ENCODE data around the gene AMOTL1. TPM values are rescaled to one million over a fixed set of nuclear protein-coding genes. Genes with fewer than 3 reads are reported as not detected.
A peak's percentile ranks its signal among the peaks of the same experiment; 100 is the strongest.
"Not testable (repeated sequence)": the region's sequence is repeated elsewhere in the genome, so short reads cannot be mapped to it uniquely, and the experiment has no call there.

The AMOTL1 gene
- total RNA-seq, 1 donor from 2014 or later: 79.3 TPM

- no peaks in the 10 kb centered on the region for H3K27me3 ChIP-seq (ENCODE audit: control insufficient read depth in 3 of 3, insufficient read depth in 3 of 3, low read length in 3 of 3)
- H3K27ac ChIP-seq (ENCODE audit: low read depth, low read length): no peak overlapping the region
- no peak overlapping the region for H3K4me3 ChIP-seq (ENCODE audit: low read length in 3 of 3)
- no peak overlapping the region for H3K9ac ChIP-seq (ENCODE audit: low read depth in 1 of 3, low read length in 3 of 3)
- H3K4me1 ChIP-seq (ENCODE audit: control insufficient read depth in 3 of 3, insufficient read depth in 3 of 3, low read length in 3 of 3): peaks cover 20 to 38% (median 34%) of the 10 kb centered on the region in 3 donors
- H3K36me3 ChIP-seq (ENCODE audit: control insufficient read depth in 3 of 3, insufficient read depth in 3 of 3, low read length in 3 of 3): peaks cover 5 to 22% (median 7%) of the 10 kb centered on the region in 3 donors
- no peaks in the 10 kb centered on the region for H3K9me3 ChIP-seq (ENCODE audit: control insufficient read depth in 3 of 3, low read length in 3 of 3)
These were observed 69.2 kb downstream of the AMOTL1 start for GRCh38 chr11:94837317-94837716.

DNA sequence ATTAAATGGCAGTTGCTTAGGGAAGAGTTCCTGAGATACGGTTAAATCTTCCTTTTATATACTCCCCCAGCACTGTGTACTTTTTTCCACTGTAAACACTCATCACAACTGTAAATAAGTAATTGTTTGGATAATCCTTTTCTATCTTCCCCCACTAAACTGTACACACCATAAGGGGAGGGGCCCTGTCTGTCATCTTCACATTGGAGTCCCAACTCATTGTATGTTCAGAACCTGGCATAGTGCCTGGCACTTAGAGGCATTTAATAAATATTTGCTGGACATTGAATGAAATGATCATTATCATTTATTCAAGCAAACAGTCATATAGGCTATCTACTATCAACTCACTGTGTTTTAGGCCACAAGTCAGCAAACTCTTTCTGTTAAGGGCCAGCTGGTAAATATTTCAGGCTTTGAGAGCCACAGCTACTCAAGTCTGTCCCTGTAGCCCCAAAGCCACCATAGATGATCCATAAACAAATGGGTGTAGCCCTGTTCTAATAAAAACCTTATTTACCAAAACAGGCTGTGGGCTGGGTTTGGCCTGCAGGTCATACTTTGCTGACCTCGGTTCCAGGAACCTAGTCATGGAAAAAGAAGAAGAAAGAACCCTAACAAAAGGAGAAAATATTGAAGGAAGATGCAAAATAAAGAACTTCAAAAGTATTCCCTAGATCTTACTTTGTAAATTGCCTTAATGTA lies 70.0 kb downstream of the AMOTL1 start:
- H3K36me3 ChIP-seq (ENCODE audit: control insufficient read depth in 3 of 3, insufficient read depth in 3 of 3, low read length in 3 of 3): peaks cover 5 to 14% (median 7%) of the 10 kb centered on the region in 3 donors
- peaks cover 18 to 41% (median 32%) of the 10 kb centered on the region in 3 donors for H3K4me1 ChIP-seq (ENCODE audit: control insufficient read depth in 3 of 3, insufficient read depth in 3 of 3, low read length in 3 of 3)
- no peaks in the 10 kb centered on the region for H3K9me3 ChIP-seq (ENCODE audit: control insufficient read depth in 3 of 3, low read length in 3 of 3)
- H3K9ac ChIP-seq (ENCODE audit: low read depth in 1 of 3, low read length in 3 of 3): no peak overlapping the region
- H3K4me3 ChIP-seq (ENCODE audit: low read length in 3 of 3): no peak overlapping the region
- no peaks in the 10 kb centered on the region for H3K27me3 ChIP-seq (ENCODE audit: control insufficient read depth in 3 of 3, insufficient read depth in 3 of 3, low read length in 3 of 3)
- no peak overlapping the region for H3K27ac ChIP-seq (ENCODE audit: low read depth, low read length)

DNA sequence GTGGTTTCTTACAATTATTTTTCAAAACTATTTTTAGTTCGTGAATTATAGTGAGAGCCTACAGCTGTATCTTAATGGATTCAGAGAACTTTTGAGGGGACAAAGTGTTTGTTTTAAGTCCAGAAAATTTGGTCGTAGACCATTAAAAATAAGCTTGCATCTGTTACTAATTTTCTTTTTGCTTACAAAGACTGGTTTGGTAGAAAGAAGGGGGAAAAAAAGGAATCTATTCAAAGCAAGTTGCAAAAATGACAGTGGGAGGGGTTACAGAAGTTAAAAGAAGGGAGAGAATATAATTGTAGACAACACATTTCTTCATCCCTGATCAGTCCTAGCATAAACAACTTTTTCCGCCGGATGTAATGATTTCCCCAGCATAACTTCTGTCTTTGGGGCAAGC lies 72.1 kb downstream of the AMOTL1 start:
- Histone ChIP-seq H3K9ac (ENCODE audit: low read depth in 1 of 3, low read length in 3 of 3) (no peak overlapping the region), H3K4me1 (ENCODE audit: control insufficient read depth in 3 of 3, insufficient read depth in 3 of 3, low read length in 3 of 3) (peaks cover 32 to 53% (median 34%) of the 10 kb centered on the region in 3 donors), H3K9me3 (ENCODE audit: control insufficient read depth in 3 of 3, low read length in 3 of 3) (no peaks in the 10 kb centered on the region), H3K36me3 (ENCODE audit: control insufficient read depth in 3 of 3, insufficient read depth in 3 of 3, low read length in 3 of 3) (peaks cover 5 to 14% (median 7%) of the 10 kb centered on the region in 3 donors), H3K27ac (ENCODE audit: low read depth, low read length) (no peak overlapping the region), H3K27me3 (ENCODE audit: control insufficient read depth in 3 of 3, insufficient read depth in 3 of 3, low read length in 3 of 3) (no peaks in the 10 kb centered on the region), H3K4me3 (ENCODE audit: low read length in 3 of 3) (no peak overlapping the region)

GRCh38 chr11:94844031-94844430 lies 75.9 kb downstream of the AMOTL1 start:
- peaks cover 22 to 57% (median 26%) of the 10 kb centered on the region in 3 donors for H3K4me1 ChIP-seq (ENCODE audit: control insufficient read depth in 3 of 3, insufficient read depth in 3 of 3, low read length in 3 of 3)
- no peaks in the 10 kb centered on the region for H3K9me3 ChIP-seq (ENCODE audit: control insufficient read depth in 3 of 3, low read length in 3 of 3)
- H3K27ac ChIP-seq (ENCODE audit: low read depth, low read length): peak overlapping the region; percentile 42
- H3K27me3 ChIP-seq (ENCODE audit: control insufficient read depth in 3 of 3, insufficient read depth in 3 of 3, low read length in 3 of 3): no peaks in the 10 kb centered on the region
- H3K9ac ChIP-seq (ENCODE audit: low read depth in 1 of 3, low read length in 3 of 3): no peak overlapping the region
- H3K36me3 ChIP-seq (ENCODE audit: control insufficient read depth in 3 of 3, insufficient read depth in 3 of 3, low read length in 3 of 3): peaks cover 5 to 14% (median 6%) of the 10 kb centered on the region in 3 donors
- H3K4me3 ChIP-seq (ENCODE audit: low read length in 3 of 3): no peak overlapping the region

DNA sequence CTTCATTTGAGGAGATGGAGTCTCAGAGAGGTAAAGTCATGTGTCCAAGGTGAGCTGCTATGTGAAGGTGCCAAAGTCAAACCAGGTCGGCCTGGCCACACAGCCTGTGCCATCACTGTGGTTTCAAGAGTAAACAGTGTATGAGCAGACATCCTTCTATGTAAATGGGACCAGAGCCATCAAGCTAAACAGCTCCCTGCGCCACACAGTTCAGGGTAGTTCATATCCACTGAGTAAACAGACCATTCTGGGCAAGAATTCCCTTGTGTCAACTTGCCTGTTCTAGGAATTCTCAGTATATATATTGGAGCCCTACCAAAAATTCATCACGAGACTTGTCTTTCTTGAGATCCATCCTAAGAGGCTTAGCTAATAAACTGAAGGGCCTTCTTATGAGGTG lies 77.5 kb downstream of the AMOTL1 start:
- H3K4me1 ChIP-seq (ENCODE audit: control insufficient read depth in 3 of 3, insufficient read depth in 3 of 3, low read length in 3 of 3): peaks cover 22 to 54% (median 33%) of the 10 kb centered on the region in 3 donors
- no peaks in the 10 kb centered on the region for H3K27me3 ChIP-seq (ENCODE audit: control insufficient read depth in 3 of 3, insufficient read depth in 3 of 3, low read length in 3 of 3)
- no peak overlapping the region for H3K4me3 ChIP-seq (ENCODE audit: low read length in 3 of 3)
- peaks cover 5 to 18% (median 10%) of the 10 kb centered on the region in 3 donors for H3K36me3 ChIP-seq (ENCODE audit: control insufficient read depth in 3 of 3, insufficient read depth in 3 of 3, low read length in 3 of 3)
- peak overlapping the region; percentile 15 for H3K27ac ChIP-seq (ENCODE audit: low read depth, low read length)
- H3K9ac ChIP-seq (ENCODE audit: low read depth in 1 of 3, low read length in 3 of 3): no peak overlapping the region
- H3K9me3 ChIP-seq (ENCODE audit: control insufficient read depth in 3 of 3, low read length in 3 of 3): no peaks in the 10 kb centered on the region

GRCh38 chr11:94849839-94850238 lies 81.7 kb downstream of the AMOTL1 start:
- Histone ChIP-seq H3K4me1 (ENCODE audit: control insufficient read depth in 3 of 3, insufficient read depth in 3 of 3, low read length in 3 of 3) (peaks cover 19 to 53% (median 27%) of the 10 kb centered on the region in 3 donors), H3K36me3 (ENCODE audit: control insufficient read depth in 3 of 3, insufficient read depth in 3 of 3, low read length in 3 of 3) (peaks cover 24 to 48% (median 25%) of the 10 kb centered on the region in 3 donors), H3K9ac (ENCODE audit: low read depth in 1 of 3, low read length in 3 of 3) (no peak overlapping the region), H3K27me3 (ENCODE audit: control insufficient read depth in 3 of 3, insufficient read depth in 3 of 3, low read length in 3 of 3) (no peaks in the 10 kb centered on the region), H3K9me3 (ENCODE audit: control insufficient read depth in 3 of 3, low read length in 3 of 3) (no peaks in the 10 kb centered on the region), H3K27ac (ENCODE audit: low read depth, low read length) (no peak overlapping the region), H3K4me3 (ENCODE audit: low read length in 3 of 3) (no peak overlapping the region)

DNA sequence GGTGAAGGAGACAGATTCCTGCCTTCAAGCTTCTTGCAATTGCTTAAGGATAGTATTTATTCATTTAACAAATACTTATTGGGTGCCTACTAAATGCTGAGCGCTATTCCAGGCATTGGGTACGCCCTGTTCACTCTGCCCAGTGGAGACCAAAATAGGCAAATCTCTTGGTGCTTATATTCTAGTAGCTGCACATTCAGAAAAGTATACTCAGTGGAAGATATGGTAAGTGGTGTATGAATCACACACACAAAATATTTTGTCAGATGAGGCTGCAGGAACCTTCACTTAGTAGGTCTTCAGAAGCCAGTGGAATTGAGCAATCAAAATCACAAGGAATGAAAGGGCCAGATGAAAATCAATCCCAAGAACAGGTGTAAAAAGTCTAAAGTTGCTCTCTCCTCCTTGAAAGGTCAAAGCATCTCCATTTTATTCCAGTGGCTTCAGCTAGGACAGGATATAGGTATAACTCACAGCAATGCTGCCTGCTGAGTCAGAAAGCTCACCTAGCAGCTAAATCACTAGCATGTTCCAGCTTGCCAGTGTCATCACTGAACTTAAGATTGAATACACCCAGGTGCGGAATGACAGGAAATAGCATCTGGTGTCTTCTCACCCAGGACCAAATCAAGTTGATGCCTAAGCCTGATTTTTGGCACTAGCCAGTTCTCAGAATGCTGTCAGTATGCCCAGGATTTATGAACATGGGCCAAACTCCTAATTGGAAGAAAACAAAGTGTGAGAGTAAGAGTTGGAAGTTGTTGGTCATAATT lies 83.9 kb downstream of the AMOTL1 start:
- H3K4me1 ChIP-seq (ENCODE audit: control insufficient read depth in 3 of 3, insufficient read depth in 3 of 3, low read length in 3 of 3): peaks cover 33 to 52% (median 37%) of the 10 kb centered on the region in 3 donors
- peaks cover 34 to 50% (median 39%) of the 10 kb centered on the region in 3 donors for H3K36me3 ChIP-seq (ENCODE audit: control insufficient read depth in 3 of 3, insufficient read depth in 3 of 3, low read length in 3 of 3)
- no peak overlapping the region for H3K9ac ChIP-seq (ENCODE audit: low read depth in 1 of 3, low read length in 3 of 3)
- H3K4me3 ChIP-seq (ENCODE audit: low read length in 3 of 3): no peak overlapping the region
- no peaks in the 10 kb centered on the region for H3K9me3 ChIP-seq (ENCODE audit: control insufficient read depth in 3 of 3, low read length in 3 of 3)
- H3K27ac ChIP-seq (ENCODE audit: low read depth, low read length): peak overlapping the region; percentile 52
- no peaks in the 10 kb centered on the region for H3K27me3 ChIP-seq (ENCODE audit: control insufficient read depth in 3 of 3, insufficient read depth in 3 of 3, low read length in 3 of 3)

- H3K36me3 ChIP-seq (ENCODE audit: control insufficient read depth in 3 of 3, insufficient read depth in 3 of 3, low read length in 3 of 3): peaks cover 34 to 56% (median 51%) of the 10 kb centered on the region in 3 donors
- H3K27ac ChIP-seq (ENCODE audit: low read depth, low read length): not testable (repeated sequence)
These were observed 85.1 kb downstream of the AMOTL1 start for GRCh38 chr11:94853288-94853687.

DNA sequence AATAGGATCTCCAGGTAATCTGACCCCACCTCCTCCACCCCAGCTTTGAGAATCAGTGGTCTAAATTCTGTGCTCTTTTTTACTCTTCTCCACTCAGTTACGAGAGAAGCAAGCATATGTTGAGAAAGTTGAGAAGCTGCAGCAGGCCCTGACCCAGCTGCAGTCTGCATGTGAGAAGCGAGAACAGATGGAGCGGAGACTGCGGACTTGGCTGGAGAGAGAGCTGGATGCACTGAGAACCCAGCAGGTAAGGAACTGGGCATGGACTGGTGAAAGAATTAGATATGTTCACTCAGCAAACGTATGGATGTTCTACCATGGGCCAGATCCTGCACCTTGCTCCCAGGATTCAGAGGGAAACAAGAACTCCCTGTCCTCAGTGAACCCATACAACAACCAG lies 85.7 kb downstream of the AMOTL1 start:
- H3K27ac ChIP-seq (ENCODE audit: low read depth, low read length): no peak overlapping the region
- H3K4me3 ChIP-seq (ENCODE audit: low read length in 3 of 3): peak overlapping the region in 1 of 3 donors; percentile 1
- H3K36me3 ChIP-seq (ENCODE audit: control insufficient read depth in 3 of 3, insufficient read depth in 3 of 3, low read length in 3 of 3): peaks cover 34 to 57% (median 55%) of the 10 kb centered on the region in 3 donors
- peaks cover 40 to 56% (median 45%) of the 10 kb centered on the region in 3 donors for H3K4me1 ChIP-seq (ENCODE audit: control insufficient read depth in 3 of 3, insufficient read depth in 3 of 3, low read length in 3 of 3)
- no peaks in the 10 kb centered on the region for H3K9me3 ChIP-seq (ENCODE audit: control insufficient read depth in 3 of 3, low read length in 3 of 3)
- no peak overlapping the region for H3K9ac ChIP-seq (ENCODE audit: low read depth in 1 of 3, low read length in 3 of 3)
- no peaks in the 10 kb centered on the region for H3K27me3 ChIP-seq (ENCODE audit: control insufficient read depth in 3 of 3, insufficient read depth in 3 of 3, low read length in 3 of 3)

More at GRCh38 chr11:94853288-94853687, 85.1 kb downstream of the AMOTL1 start:
- H3K4me3 ChIP-seq (ENCODE audit: low read length in 3 of 3); H3K9me3 ChIP-seq (ENCODE audit: control insufficient read depth in 3 of 3, low read length in 3 of 3); H3K27me3 ChIP-seq (ENCODE audit: control insufficient read depth in 3 of 3, insufficient read depth in 3 of 3, low read length in 3 of 3); H3K9ac ChIP-seq (ENCODE audit: low read depth in 1 of 3, low read length in 3 of 3): not testable (repeated sequence)
- peaks cover 40 to 59% (median 45%) of the 10 kb centered on the region in 3 donors for H3K4me1 ChIP-seq (ENCODE audit: control insufficient read depth in 3 of 3, insufficient read depth in 3 of 3, low read length in 3 of 3)
